Vagina (tissue), 2 donors: ENCODE measurements around the gene PLEKHJ1.

Experiments used
- POLR2A ChIP-seq, 2 donors: fragments of 450-650 bp; IDR thresholded peaks; one replicate each; pipeline ENCODE4 v1.6.1; 2017; ENCODE audit warnings: antibody characterized with exemption in 2 of 2, mild to moderate bottlenecking in 2 of 2, moderate library complexity in 2 of 2
- POLR2AphosphoS5 ChIP-seq, 2 donors: sonication (generic); formaldehyde crosslinking; IDR thresholded peaks; one replicate each; pipeline ENCODE4 v1.9.0; 2017; ENCODE audit warnings: antibody characterized with exemption in 2 of 2, mild to moderate bottlenecking in 2 of 2, low read depth in 1 of 2; ENCODE audit not compliant: insufficient read depth in 1 of 2
- TF ChIP-seq, protein P1 (sequence below), 3 experiments: fragments of 450-650 bp in 2 of 3; fragments of 200-600 bp in 1 of 3; sonication (generic) in 1 of 3; IDR thresholded peaks; one replicate each; pipeline ENCODE4 v1.5.1; 2017 to 2019; ENCODE audit warnings: antibody characterized with exemption in 3 of 3, mild to moderate bottlenecking in 2 of 3, moderate library complexity in 2 of 3

DNA sequence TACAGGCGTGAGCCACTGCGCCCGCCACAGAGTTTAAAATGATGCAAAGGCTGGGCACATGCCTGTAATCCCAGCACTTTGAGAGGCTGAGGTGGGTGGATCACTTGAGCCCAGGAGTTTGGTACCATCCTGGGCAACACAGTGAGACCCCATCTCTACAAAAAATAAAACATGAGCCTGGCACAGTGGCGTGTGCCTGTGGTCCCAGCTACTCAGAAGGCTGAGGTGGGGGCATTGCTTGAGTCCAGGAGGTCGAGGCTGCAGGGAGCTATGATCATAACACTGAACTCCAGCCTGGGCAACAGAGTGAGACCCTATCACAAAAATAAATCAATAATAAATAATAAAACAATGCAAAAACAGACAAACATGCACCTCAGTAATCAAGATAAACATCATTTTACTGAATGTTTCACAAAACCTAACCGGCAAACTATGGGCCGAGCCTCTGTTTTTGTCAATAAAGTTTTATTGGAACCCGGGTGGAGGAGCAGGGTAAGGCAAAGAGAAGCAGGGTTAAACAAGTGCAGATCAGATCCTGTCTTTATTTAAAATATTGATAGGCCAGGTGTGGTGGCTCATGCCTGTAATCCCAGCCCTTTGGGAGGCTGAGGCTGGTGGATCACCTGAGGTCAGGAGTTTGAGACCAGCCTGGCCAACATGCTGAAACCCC is 47.8 kb upstream of the PLEKHJ1 start:
- TF ChIP-seq, protein P1, sequence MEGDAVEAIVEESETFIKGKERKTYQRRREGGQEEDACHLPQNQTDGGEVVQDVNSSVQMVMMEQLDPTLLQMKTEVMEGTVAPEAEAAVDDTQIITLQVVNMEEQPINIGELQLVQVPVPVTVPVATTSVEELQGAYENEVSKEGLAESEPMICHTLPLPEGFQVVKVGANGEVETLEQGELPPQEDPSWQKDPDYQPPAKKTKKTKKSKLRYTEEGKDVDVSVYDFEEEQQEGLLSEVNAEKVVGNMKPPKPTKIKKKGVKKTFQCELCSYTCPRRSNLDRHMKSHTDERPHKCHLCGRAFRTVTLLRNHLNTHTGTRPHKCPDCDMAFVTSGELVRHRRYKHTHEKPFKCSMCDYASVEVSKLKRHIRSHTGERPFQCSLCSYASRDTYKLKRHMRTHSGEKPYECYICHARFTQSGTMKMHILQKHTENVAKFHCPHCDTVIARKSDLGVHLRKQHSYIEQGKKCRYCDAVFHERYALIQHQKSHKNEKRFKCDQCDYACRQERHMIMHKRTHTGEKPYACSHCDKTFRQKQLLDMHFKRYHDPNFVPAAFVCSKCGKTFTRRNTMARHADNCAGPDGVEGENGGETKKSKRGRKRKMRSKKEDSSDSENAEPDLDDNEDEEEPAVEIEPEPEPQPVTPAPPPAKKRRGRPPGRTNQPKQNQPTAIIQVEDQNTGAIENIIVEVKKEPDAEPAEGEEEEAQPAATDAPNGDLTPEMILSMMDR (IDR thresholded peaks at IDR 0.05) = no peak
- TF ChIP-seq POLR2A (IDR thresholded peaks at IDR 0.05) = no peak
- no peak for TF ChIP-seq POLR2AphosphoS5 (IDR thresholded peaks at IDR 0.05; ENCODE audit: insufficient read depth in 1 of 2, low read depth in 1 of 2)
